ENCODE data around the gene DSTN.
A peak's percentile ranks its signal among the peaks of the same experiment; 100 is the strongest.

DSTN gene

DNA sequence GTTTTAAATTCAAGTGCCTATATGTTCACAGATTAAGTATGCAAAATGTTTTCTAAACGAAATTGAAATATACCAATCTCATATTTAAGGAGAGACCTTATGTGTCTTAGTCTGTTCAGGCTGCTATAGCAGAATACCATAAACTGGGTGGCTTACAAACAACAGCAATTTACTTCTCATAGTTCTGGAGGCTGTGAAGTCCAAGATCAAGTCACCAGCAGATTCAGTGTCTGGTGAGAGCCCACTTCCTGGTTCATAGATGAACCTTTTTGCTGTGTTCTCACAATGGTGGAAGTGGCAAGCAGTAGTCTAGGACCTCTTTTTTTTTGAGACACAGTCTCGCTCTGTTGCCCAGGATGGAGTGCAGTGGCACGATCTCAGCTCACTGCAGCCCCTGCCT lies 3.5 kb upstream of the DSTN start:
- TF ChIP-seq, protein P1, sequence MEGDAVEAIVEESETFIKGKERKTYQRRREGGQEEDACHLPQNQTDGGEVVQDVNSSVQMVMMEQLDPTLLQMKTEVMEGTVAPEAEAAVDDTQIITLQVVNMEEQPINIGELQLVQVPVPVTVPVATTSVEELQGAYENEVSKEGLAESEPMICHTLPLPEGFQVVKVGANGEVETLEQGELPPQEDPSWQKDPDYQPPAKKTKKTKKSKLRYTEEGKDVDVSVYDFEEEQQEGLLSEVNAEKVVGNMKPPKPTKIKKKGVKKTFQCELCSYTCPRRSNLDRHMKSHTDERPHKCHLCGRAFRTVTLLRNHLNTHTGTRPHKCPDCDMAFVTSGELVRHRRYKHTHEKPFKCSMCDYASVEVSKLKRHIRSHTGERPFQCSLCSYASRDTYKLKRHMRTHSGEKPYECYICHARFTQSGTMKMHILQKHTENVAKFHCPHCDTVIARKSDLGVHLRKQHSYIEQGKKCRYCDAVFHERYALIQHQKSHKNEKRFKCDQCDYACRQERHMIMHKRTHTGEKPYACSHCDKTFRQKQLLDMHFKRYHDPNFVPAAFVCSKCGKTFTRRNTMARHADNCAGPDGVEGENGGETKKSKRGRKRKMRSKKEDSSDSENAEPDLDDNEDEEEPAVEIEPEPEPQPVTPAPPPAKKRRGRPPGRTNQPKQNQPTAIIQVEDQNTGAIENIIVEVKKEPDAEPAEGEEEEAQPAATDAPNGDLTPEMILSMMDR (IDR thresholded peaks at IDR 0.05; ENCODE audit: control insufficient read depth, extremely low read depth, insufficient read depth) = no peak
- DNase-seq (ENCODE audit: low read depth) = no peak
- H3K4me3 ChIP-seq (ENCODE audit: low read depth, low read length) = no peak overlapping the region

DNA sequence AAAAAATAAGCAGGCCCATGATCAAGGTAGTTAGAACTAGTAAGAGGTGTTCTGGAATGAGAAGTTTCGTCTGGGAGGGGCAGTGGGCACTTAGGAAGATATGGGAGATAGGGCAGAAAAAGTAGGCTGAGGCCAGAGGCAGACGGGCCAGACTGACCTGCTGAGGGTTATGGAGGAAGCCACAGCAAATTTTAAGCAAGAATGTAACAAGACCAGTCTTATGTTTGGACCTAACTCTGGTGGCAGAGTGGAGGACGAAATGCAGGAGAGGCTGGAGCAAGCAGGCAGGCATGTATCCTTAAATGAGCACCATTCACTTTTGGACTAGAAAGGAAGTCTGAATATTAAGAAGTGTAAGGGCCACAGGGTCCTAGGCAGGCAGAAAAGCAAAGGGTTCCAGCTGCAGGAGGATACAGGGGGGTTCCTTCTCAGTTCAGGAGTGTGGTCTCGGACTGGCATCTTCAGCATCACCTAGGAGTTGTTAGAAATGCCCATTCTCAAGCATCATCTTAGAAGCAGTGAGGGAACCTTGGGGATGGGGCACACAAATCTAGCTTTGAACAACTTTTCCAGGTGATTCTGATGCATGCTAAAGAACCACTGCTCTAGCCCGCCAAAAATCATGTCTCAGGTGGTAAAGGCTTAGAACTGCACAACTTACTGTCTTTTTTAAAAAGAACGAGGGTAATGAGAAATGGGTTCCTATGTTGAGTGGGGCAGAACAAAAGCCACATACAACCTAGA lies 1.7 kb upstream of the DSTN start:
- peak overlapping the region; percentile 87 for H3K4me3 ChIP-seq (ENCODE audit: low read depth, low read length)
- TF ChIP-seq, protein P1 (IDR thresholded peaks at IDR 0.05; ENCODE audit: control insufficient read depth, extremely low read depth, insufficient read depth) = no peak
- no peak for DNase-seq (ENCODE audit: low read depth)

DNA sequence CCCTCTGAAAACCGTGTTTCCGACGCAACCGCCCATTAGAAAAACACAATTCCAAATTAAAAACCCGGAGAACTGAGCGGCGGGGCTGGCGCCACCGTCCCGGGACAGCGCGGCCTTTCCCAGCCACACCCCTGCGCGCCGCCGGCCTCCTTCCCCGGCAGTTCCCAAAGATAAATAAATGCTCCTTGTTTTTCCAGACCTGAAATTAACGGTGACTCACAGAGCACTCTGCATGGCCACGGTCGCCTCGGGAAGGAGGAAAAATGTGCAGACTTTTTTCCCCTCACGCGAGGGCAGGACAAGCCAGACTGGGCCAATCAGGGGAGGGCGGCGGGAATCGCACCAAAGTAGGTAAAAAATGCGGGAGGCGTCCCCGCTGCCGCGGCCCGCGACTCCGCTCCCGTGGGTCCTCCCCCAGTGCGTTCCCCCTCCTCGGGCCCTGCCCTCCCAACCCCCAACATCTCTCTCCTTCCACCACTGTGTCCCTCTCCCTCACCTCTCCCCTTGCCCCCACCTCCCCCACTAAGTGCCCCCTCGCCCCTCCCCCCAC lies 828 bp upstream of the DSTN start:
- TF ChIP-seq, protein P1 (IDR thresholded peaks at IDR 0.05; ENCODE audit: control insufficient read depth, extremely low read depth, insufficient read depth) = no peak
- peak; percentile 84 for DNase-seq (ENCODE audit: low read depth)
- peak overlapping the region; percentile 87 for H3K4me3 ChIP-seq (ENCODE audit: low read depth, low read length)

DNA sequence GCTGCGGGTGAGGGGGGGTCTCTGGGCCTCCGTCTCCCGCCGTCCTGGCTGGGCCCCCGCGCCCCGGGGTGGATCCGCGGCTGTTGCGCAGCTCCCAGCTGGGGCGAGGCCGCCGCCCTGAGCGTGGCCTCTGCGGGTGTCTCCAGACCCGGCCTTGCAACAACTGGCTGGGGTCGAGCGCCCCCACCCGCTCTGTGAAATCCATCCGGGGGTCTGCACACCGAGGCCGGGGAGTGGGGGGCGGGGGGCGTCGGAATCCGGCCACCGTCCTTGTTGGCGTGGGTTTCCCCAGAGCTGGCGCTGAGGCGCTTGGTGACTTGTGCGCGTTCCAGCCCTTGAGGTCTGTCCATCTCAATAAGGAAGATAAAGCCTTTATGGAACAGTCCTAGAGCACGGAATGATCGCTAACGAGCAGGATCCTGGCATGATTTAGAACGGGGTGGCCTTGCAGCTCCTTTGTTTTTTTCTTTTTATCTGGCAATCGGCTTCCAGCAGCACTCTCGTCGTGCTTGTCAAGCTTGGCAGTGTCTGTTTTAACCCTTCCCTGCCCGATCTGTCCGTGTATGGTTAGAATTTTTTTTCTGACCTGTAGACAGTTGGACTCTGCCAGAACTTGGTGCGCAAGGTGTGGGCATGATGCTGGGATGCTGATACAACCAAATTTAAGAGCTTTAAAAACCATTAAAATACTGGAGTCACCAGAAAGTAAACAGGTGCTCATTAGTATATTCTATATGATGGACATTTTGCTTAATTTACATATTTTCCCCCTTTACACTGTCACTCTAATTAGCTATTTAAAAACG lies 675 bp downstream of the DSTN start:
- peak; percentile 80 for DNase-seq (ENCODE audit: low read depth)
- TF ChIP-seq, protein P1 (IDR thresholded peaks at IDR 0.05; ENCODE audit: control insufficient read depth, extremely low read depth, insufficient read depth) = no peak
- H3K4me3 ChIP-seq (ENCODE audit: low read depth, low read length) = peak overlapping the region; percentile 87

DNA sequence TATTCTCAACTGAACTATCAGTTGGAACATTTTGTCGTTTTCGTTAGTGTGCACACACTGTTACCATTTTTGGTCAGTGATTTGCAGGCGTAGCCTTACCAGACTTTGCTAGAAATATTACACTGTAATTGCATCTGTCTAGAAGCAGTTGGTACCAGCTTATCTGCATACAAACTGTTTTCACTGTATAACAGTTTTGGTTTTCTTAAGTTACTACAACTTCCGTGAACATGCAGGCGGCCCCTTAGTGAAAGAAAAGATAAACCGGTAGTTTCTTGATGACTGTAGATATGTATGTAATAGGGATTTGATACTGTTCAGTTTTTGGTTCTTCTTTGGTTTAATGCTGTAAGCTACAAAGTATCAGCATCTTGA lies 1.3 kb downstream of the DSTN start:
- no peak for DNase-seq (ENCODE audit: low read depth)
- peak overlapping the region; percentile 87 for H3K4me3 ChIP-seq (ENCODE audit: low read depth, low read length)
- TF ChIP-seq, protein P1 (IDR thresholded peaks at IDR 0.05; ENCODE audit: control insufficient read depth, extremely low read depth, insufficient read depth) = no peak

DNA sequence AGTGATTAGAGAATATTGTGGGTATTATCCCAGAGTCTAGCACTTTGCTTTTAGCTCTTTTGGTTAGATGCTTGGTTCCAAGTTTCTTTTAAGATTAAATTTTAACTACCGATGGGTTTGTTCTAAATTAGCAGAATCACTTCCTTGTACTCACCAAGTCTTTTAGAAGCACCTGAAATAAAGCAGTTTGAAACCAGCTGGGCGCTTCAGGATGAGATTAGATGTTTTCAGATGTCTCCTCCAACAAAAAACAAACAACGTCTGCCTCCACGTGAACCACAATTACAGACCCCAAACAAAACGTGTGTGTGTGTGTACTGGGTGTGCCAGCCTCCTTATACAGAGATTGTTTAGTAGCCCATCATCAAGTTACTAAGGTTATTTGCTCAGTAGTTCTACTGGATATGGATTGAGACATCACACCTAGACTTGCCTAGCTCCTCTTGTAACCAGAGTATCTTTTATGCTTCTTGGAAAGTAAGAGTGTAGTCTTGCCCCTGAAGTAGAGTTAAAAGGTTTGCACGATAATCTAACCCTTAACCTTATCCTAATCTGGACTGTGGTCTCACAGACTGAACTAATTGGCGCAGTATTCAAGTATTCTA lies 2.3 kb downstream of the DSTN start:
- H3K4me3 ChIP-seq (ENCODE audit: low read depth, low read length) = peak overlapping the region; percentile 87; the same call in 1 of the 2 replicates
- TF ChIP-seq, protein P1 (IDR thresholded peaks at IDR 0.05; ENCODE audit: control insufficient read depth, extremely low read depth, insufficient read depth) = no peak
- no peak for DNase-seq (ENCODE audit: low read depth)
